LNCaP clone FGC (cell line): ENCODE results near the gene SLC25A13.

Experiments used
- DNase-seq: peaks from one replicate; pipeline ENCODE4 v3.0.0-alpha.2; 2011; ENCODE audit warnings: low read depth
- H3K4me3 ChIP-seq: 2 replicates; pipeline ENCODE4 v1.5.1; 2011; ENCODE audit warnings: mild to moderate bottlenecking, low read depth, low read length, control low read depth
- CTCF ChIP-seq: IDR thresholded peaks from 2 replicates; pipeline ENCODE4 v1.5.1; 2012; ENCODE audit warnings: mild to moderate bottlenecking; ENCODE audit not compliant: control insufficient read depth, insufficient read depth; ENCODE audit errors: extremely low read depth

The SLC25A13 gene

GRCh38 chr7:96136600-96137239 is 185.2 kb downstream of the SLC25A13 start:
- DNase-seq, result no peak
- no peak for TF ChIP-seq CTCF
- H3K4me3 ChIP-seq, result no peak overlapping the region

GRCh38 chr7:96135241-96135640 is 186.7 kb downstream of the SLC25A13 start:
- no peak overlapping the region for H3K4me3 ChIP-seq
- no peak for DNase-seq
- TF ChIP-seq CTCF, result no peak

GRCh38 chr7:96131525-96131924 is 190.4 kb downstream of the SLC25A13 start:
- 0 out of 2 replicates have a peak, but pooled peaks have one; percentile 2 for TF ChIP-seq CTCF
- DNase-seq, result no peak
- no peak overlapping the region for H3K4me3 ChIP-seq

GRCh38 chr7:96127746-96128145 is 194.2 kb downstream of the SLC25A13 start:
- H3K4me3 ChIP-seq, result no peak overlapping the region
- DNase-seq, result no peak
- no peak for TF ChIP-seq CTCF

- no peak for DNase-seq
- TF ChIP-seq CTCF, result no peak
- no peak overlapping the region for H3K4me3 ChIP-seq
Measured at GRCh38 chr7:96126382-96126781, 195.5 kb downstream of the SLC25A13 start.

GRCh38 chr7:96122746-96123145 is 199.2 kb downstream of the SLC25A13 start:
- DNase-seq, result no peak
- no peak overlapping the region for H3K4me3 ChIP-seq
- no peak for TF ChIP-seq CTCF

- H3K4me3 ChIP-seq, result no peak overlapping the region
- TF ChIP-seq CTCF, result no peak
- DNase-seq, result no peak
Measured at GRCh38 chr7:96121752-96122151, 200.1 kb downstream of the SLC25A13 start.
